ENCODE data around the gene PPP1R1B.

PPP1R1B gene

GRCh38 chr17:39677072-39677471, 50.3 kb downstream of the PPP1R1B start:
- ChIA-PET CTCF (interaction anchor here (1.3 to 21.1 kb wide), 7 partner anchors 7 to 55 kb away, joined by 6 to 180 read pairs (median 12); partner anchors contain the start of genes PGAP3, PNMT and TCAP), POLR2A (no interaction called here)
- DNase-seq (ENCODE audit: extremely low spot score) = no peak

GRCh38 chr17:39677542-39678339, 51.0 kb downstream of the PPP1R1B start:
- ChIA-PET CTCF (interaction anchor here (1.2 to 21.1 kb wide), 8 partner anchors 8 to 56 kb away, joined by 3 to 180 read pairs (median 10); partner anchors contain the start of genes PGAP3, PNMT and TCAP), POLR2A (no interaction called here)
- TF ChIP-seq, protein P1, sequence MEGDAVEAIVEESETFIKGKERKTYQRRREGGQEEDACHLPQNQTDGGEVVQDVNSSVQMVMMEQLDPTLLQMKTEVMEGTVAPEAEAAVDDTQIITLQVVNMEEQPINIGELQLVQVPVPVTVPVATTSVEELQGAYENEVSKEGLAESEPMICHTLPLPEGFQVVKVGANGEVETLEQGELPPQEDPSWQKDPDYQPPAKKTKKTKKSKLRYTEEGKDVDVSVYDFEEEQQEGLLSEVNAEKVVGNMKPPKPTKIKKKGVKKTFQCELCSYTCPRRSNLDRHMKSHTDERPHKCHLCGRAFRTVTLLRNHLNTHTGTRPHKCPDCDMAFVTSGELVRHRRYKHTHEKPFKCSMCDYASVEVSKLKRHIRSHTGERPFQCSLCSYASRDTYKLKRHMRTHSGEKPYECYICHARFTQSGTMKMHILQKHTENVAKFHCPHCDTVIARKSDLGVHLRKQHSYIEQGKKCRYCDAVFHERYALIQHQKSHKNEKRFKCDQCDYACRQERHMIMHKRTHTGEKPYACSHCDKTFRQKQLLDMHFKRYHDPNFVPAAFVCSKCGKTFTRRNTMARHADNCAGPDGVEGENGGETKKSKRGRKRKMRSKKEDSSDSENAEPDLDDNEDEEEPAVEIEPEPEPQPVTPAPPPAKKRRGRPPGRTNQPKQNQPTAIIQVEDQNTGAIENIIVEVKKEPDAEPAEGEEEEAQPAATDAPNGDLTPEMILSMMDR (IDR thresholded peaks at IDR 0.05; ENCODE audit: control extremely low read depth, extremely low read depth, low read depth, missing control alignments) = no peak
- no peak for DNase-seq (ENCODE audit: extremely low spot score)

More at GRCh38 chr17:39677072-39677471, 50.3 kb downstream of the PPP1R1B start:
- TF ChIP-seq, protein P1 (IDR thresholded peaks at IDR 0.05; ENCODE audit: control extremely low read depth, extremely low read depth, low read depth, missing control alignments) = no peak

GRCh38 chr17:39678340-39679116, 51.8 kb downstream of the PPP1R1B start:
- TF ChIP-seq, protein P1 (IDR thresholded peaks at IDR 0.05; ENCODE audit: control extremely low read depth, extremely low read depth, low read depth, missing control alignments) = no peak
- DNase-seq (ENCODE audit: extremely low spot score) = no peak
- CTCF ChIA-PET = interaction anchor here (0.9 to 21.1 kb wide), 8 partner anchors 9 to 57 kb away, joined by 3 to 180 read pairs (median 10); partner anchors contain the start of genes PGAP3, PNMT and TCAP
- POLR2A ChIA-PET = no interaction called here

GRCh38 chr17:39679521-39680192, 52.9 kb downstream of the PPP1R1B start:
- TF ChIP-seq, protein P1 (IDR thresholded peaks at IDR 0.05; ENCODE audit: control extremely low read depth, extremely low read depth, low read depth, missing control alignments) = no peak
- ChIA-PET CTCF (interaction anchor here (0.8 to 21.1 kb wide), 10 partner anchors 10 to 395 kb away, joined by 3 to 180 read pairs (median 9); partner anchors contain the start of genes MIEN1, PNMT and TCAP), POLR2A (interaction anchor here (0.8 kb wide), 1 partner anchor 9 kb away, joined by 3 read pairs; no protein-coding TSS in a partner anchor)
- no peak for DNase-seq (ENCODE audit: extremely low spot score)

DNA sequence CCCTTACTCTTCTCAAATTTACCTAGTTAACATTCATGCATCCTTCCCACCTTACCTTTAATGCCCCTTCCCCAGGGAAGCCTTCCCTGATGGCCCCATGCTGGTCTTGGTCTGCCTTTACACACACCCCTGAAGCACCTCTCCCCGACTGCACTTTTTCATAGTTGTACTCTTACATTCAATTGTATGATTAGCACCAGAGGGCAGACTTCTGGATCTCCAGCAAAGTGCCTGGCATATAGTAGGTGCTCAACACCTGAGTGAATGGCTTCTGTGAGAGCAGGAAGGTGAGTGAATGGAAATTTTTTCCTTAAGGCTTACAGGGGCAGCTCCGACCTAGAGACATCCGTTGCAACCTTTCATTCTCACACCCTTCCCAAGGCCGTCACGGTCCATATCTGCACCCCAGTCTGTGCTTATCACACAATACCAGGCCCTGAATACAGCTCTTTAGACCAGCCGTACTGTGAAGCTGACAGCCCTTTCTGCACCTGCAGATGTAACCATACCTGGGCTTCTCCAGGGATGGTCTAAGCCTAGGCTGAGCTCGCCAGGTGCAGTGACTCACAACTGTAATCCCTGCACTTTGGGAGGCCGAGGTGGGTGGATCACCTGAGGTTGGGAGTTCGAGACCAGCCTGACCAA, 56.7 kb downstream of the PPP1R1B start:
- CTCF ChIA-PET = interaction anchor here (1.0 to 1.5 kb wide), 2 partner anchors 12 to 29 kb away, joined by 4 to 5 read pairs; no protein-coding TSS in a partner anchor
- POLR2A ChIA-PET = no interaction called here
- DNase-seq (ENCODE audit: extremely low spot score) = no peak
- TF ChIP-seq, protein P1 (IDR thresholded peaks at IDR 0.05; ENCODE audit: control extremely low read depth, extremely low read depth, low read depth, missing control alignments) = no peak

Data from GM10248 (cell line).